SK-N-MC (cell line): Measurements from ENCODE around the gene DGKZ.
A peak's percentile ranks its signal among the peaks of the same experiment; 100 is the strongest.

Source experiments
- DNase-seq: peaks from one replicate; pipeline ENCODE4 v3.0.0-alpha.2; 2011; ENCODE audit warnings: low read depth, low spot score
- H3K27ac ChIP-seq: fragments of 200-600 bp; sonication (generic); 2 replicates; pipeline ENCODE4 v1.5.1; 2016; ENCODE audit warnings: mixed run types
- H3K36me3 ChIP-seq: fragments of 200-600 bp; sonication (generic); 2 replicates; pipeline ENCODE4 v1.6.1; 2017; ENCODE audit warnings: antibody characterized with exemption, low read length, mixed read lengths; ENCODE audit not compliant: insufficient read depth
- H3K4me3 ChIP-seq: fragments of 200-600 bp; sonication (generic); 2 replicates; pipeline ENCODE4 v1.5.1; 2016
- H3K9ac ChIP-seq: fragments of 200-600 bp; sonication (generic); 2 replicates; pipeline ENCODE4 v1.8.0; 2017; ENCODE audit warnings: mixed run types, mixed read lengths; ENCODE audit not compliant: insufficient read length
- H3K9me3 ChIP-seq: fragments of 200-600 bp; sonication (generic); 2 replicates; pipeline ENCODE4 v1.6.1; 2017; ENCODE audit warnings: low read depth, mild to moderate bottlenecking, antibody characterized with exemption, low read length, moderate library complexity, mixed read lengths
- EZH2 ChIP-seq: fragments of 200-600 bp; sonication (generic); IDR thresholded peaks from one replicate; pipeline ENCODE4 v1.6.1; 2017; ENCODE audit warnings: antibody characterized with exemption
- FOXP2 ChIP-seq: optimal IDR thresholded peaks from 2 replicates; pipeline ENCODE3; 2011; ENCODE audit warnings: mild to moderate bottlenecking, moderate library complexity; ENCODE audit not compliant: insufficient read depth; ENCODE audit errors: extremely low read length, control extremely low read depth
- POLR2AphosphoS5 ChIP-seq: IDR thresholded peaks from 2 replicates; pipeline ENCODE4 v1.6.1; 2012; ENCODE audit warnings: mild to moderate bottlenecking, low read depth, low read length, borderline replicate concordance

The DGKZ gene

GRCh38 chr11:46389450-46390330 is 42.4 kb downstream of the DGKZ start:
- no peak overlapping the region for H3K9ac ChIP-seq
- H3K36me3 ChIP-seq, result no peaks in the 10 kb centered on the region
- H3K4me3 ChIP-seq, result peak overlapping the region; percentile 71
- no peak for TF ChIP-seq POLR2AphosphoS5
- TF ChIP-seq FOXP2, result no peak
- TF ChIP-seq EZH2, result no peak
- H3K9me3 ChIP-seq, result no peaks in the 10 kb centered on the region
- no peak overlapping the region for H3K27ac ChIP-seq
- no peak for DNase-seq

- Histone ChIP-seq H3K27ac (no peak overlapping the region), H3K9me3 (no peaks in the 10 kb centered on the region), H3K9ac (no peak overlapping the region), H3K4me3 (peak overlapping the region; percentile 71), H3K36me3 (no peaks in the 10 kb centered on the region)
- TF ChIP-seq EZH2, result no peak
- TF ChIP-seq FOXP2, result no peak
- no peak for TF ChIP-seq POLR2AphosphoS5
- DNase-seq, result no peak
Observed at GRCh38 chr11:46390331-46391171, 43.3 kb downstream of the DGKZ start.

- Histone ChIP-seq H3K27ac (no peak overlapping the region), H3K9me3 (no peaks in the 10 kb centered on the region), H3K9ac (no peak overlapping the region), H3K4me3 (peak overlapping the region; percentile 62), H3K36me3 (no peaks in the 10 kb centered on the region)
- no peak for DNase-seq
- TF ChIP-seq FOXP2 (no peak), POLR2AphosphoS5 (no peak), EZH2 (no peak)
Observed at GRCh38 chr11:46391186-46391577, 43.9 kb downstream of the DGKZ start.

GRCh38 chr11:46391578-46392420 is 44.5 kb downstream of the DGKZ start, which contains the start of gene CHRM4:
Gene CHRM4 (minus strand): TSS chr11:46391776. CDS start chr11:46386557, 5,219 bp downstream.
- Histone ChIP-seq H3K4me3 (peak within 1 kb of the TSS; percentile 71), H3K36me3 (no peaks in the 10 kb centered on the region)
- TF ChIP-seq FOXP2, result no peak
- no peak for TF ChIP-seq POLR2AphosphoS5
- no peak for TF ChIP-seq EZH2

GRCh38 chr11:46392421-46393230 is 45.4 kb downstream of the DGKZ start:
- Histone ChIP-seq H3K9me3 (no peaks in the 10 kb centered on the region), H3K9ac (no peak overlapping the region), H3K4me3 (peak overlapping the region; percentile 70), H3K36me3 (peaks cover 4% of the 10 kb centered on the region; the same call in 1 of the 2 replicates), H3K27ac (no peak overlapping the region)
- DNase-seq, result no peak
- TF ChIP-seq EZH2 (no peak), POLR2AphosphoS5 (0 out of 2 replicates have a peak, but pooled peaks have one; percentile 12)

More at GRCh38 chr11:46391578-46392420, 44.5 kb downstream of the DGKZ start, which contains the start of gene CHRM4:
- no peak within 1 kb of the TSS for H3K27ac ChIP-seq
- no peaks in the 10 kb centered on the region for H3K9me3 ChIP-seq
- DNase-seq, result no peak
- no peak within 1 kb of the TSS for H3K9ac ChIP-seq

GRCh38 chr11:46393231-46393616 is 46.0 kb downstream of the DGKZ start:
- Histone ChIP-seq H3K9me3 (no peaks in the 10 kb centered on the region), H3K4me3 (no peak overlapping the region), H3K9ac (no peak overlapping the region), H3K27ac (no peak overlapping the region), H3K36me3 (peaks cover 4% of the 10 kb centered on the region; the same call in 1 of the 2 replicates)
- TF ChIP-seq EZH2 (no peak), FOXP2 (no peak), POLR2AphosphoS5 (no peak)
- no peak for DNase-seq

GRCh38 chr11:46393759-46394158 is 46.5 kb downstream of the DGKZ start:
- no peak overlapping the region for H3K27ac ChIP-seq
- H3K9me3 ChIP-seq, result no peaks in the 10 kb centered on the region
- no peak overlapping the region for H3K4me3 ChIP-seq
- no peak for DNase-seq
- TF ChIP-seq EZH2 (no peak), FOXP2 (no peak), POLR2AphosphoS5 (no peak)
- no peak overlapping the region for H3K9ac ChIP-seq
- H3K36me3 ChIP-seq, result peaks cover 4% of the 10 kb centered on the region; the same call in 1 of the 2 replicates
